PFSK-1 (cell line): ENCODE data around the gene SERINC4.

ENCODE experiments used
- FOXP2 ChIP-seq: optimal IDR thresholded peaks from 2 replicates; pipeline ENCODE3; 2011; ENCODE audit warnings: borderline replicate concordance, control low read depth, inconsistent platforms; ENCODE audit not compliant: insufficient read depth; ENCODE audit errors: extremely low read length, extremely low read depth
- POLR2AphosphoS5 ChIP-seq: IDR thresholded peaks from 2 replicates; pipeline ENCODE4 v1.6.1; 2012; ENCODE audit warnings: low read depth, mild to moderate bottlenecking, control low read depth, low read length, moderate library complexity
- SIN3A ChIP-seq: IDR thresholded peaks from 2 replicates; pipeline ENCODE4 v1.6.1; 2012; ENCODE audit warnings: mild to moderate bottlenecking, low read length, moderate library complexity, borderline replicate concordance; ENCODE audit not compliant: insufficient read depth
- TAF1 ChIP-seq: IDR thresholded peaks from 2 replicates; pipeline ENCODE4 v1.6.1; 2012; ENCODE audit warnings: low read length, control low read depth, borderline replicate concordance; ENCODE audit not compliant: insufficient read depth
- TF ChIP-seq, protein P1 (sequence below), 2 experiments: IDR thresholded peaks; 2 replicates each; pipeline versions ENCODE4 v1.6.1 to v1.8.0; 2011 to 2012; ENCODE audit warnings: low read depth in 2 of 2, low read length in 2 of 2, control low read depth in 1 of 2, inconsistent platforms in 1 of 2, mild to moderate bottlenecking in 1 of 2, moderate library complexity in 1 of 2; ENCODE audit not compliant: insufficient read depth in 1 of 2

Gene SERINC4

DNA sequence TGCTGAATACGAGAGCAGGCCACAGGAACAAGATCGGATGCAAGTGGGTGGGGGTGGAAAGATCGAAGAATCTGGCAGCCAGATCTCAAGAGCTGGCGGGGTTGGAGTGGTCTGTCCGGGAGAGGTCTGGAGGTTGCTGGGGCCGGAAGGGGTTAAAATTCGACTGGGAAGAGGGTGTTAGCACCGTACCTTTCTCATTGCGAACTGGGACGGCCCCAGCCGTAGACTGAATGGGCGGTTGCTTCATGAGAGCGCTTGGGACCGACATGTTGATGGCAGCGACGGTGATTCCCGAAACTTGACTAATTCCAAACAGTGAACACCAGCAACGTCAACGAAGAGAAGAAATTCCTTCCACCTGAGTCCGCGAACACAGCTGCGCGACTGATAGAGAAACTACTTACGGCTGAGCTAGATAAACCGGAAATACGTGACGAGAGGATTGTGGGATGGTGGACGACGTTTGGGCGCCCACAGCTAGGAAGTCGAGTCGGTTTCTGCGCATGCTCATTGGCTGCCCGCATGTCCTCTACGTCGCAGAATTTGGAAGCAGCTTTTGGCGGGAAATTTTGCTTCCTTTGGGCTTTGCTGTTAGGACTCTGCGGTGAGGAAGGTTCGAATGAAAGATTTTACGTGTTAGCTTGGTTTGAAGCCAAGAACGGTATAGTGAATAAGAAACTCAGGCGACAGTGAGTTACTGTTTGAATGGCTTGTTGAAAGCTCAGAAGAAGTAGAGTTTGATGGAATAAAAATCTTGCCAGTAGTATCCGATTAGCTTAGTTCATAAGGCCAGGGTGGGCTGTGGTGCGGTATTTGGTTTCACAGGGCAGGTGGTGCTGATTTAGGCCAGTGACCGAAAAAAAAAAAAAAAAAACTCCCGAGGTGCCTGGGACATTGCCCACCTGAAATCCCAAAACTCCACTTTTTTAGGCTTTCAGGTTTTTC lies 24.6 kb upstream of the SERINC4 start, which contains the start of gene MFAP1:
MFAP1 (minus strand) TSS at position 389 of the 945 bp plus-strand sequence; CDS start at position 268, 121 bp downstream.
- TF ChIP-seq, protein P1, sequence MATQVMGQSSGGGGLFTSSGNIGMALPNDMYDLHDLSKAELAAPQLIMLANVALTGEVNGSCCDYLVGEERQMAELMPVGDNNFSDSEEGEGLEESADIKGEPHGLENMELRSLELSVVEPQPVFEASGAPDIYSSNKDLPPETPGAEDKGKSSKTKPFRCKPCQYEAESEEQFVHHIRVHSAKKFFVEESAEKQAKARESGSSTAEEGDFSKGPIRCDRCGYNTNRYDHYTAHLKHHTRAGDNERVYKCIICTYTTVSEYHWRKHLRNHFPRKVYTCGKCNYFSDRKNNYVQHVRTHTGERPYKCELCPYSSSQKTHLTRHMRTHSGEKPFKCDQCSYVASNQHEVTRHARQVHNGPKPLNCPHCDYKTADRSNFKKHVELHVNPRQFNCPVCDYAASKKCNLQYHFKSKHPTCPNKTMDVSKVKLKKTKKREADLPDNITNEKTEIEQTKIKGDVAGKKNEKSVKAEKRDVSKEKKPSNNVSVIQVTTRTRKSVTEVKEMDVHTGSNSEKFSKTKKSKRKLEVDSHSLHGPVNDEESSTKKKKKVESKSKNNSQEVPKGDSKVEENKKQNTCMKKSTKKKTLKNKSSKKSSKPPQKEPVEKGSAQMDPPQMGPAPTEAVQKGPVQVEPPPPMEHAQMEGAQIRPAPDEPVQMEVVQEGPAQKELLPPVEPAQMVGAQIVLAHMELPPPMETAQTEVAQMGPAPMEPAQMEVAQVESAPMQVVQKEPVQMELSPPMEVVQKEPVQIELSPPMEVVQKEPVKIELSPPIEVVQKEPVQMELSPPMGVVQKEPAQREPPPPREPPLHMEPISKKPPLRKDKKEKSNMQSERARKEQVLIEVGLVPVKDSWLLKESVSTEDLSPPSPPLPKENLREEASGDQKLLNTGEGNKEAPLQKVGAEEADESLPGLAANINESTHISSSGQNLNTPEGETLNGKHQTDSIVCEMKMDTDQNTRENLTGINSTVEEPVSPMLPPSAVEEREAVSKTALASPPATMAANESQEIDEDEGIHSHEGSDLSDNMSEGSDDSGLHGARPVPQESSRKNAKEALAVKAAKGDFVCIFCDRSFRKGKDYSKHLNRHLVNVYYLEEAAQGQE (IDR thresholded peaks at IDR 0.05; ENCODE audit: insufficient read depth in 1 of 2, low read depth in 2 of 2, low read length in 2 of 2), result no peak; a peak in 1 of 4 replicates
- TF ChIP-seq FOXP2, result no peak
- peak; percentile 92; the same call in 1 of the 2 replicates for TF ChIP-seq TAF1
- TF ChIP-seq POLR2AphosphoS5, result peak; percentile 98
- peak; percentile 92; the same call in 1 of the 2 replicates for TF ChIP-seq SIN3A

DNA sequence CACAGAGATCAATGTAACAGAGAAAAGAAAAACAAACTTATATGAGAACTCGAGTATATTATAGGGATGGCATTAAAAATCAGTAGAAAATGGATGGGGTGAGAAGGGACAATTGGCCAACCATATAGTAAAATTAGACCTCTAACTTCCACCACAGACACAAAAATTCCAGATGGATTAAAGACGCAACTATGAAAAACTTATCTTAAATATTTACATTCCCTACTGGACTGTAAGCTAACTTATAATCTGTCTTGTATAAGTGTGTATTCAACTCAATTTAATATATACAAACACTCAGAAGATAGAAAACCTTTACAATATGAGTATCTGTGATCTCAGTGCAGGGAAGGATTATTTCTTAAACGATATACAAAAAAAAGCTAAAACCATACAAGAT lies 21.5 kb upstream of the SERINC4 start:
- TF ChIP-seq FOXP2 (no peak), TAF1 (no peak), POLR2AphosphoS5 (no peak), SIN3A (no peak)
- TF ChIP-seq, protein P1 (IDR thresholded peaks at IDR 0.05; ENCODE audit: insufficient read depth in 1 of 2, low read depth in 2 of 2, low read length in 2 of 2), result no peak

DNA sequence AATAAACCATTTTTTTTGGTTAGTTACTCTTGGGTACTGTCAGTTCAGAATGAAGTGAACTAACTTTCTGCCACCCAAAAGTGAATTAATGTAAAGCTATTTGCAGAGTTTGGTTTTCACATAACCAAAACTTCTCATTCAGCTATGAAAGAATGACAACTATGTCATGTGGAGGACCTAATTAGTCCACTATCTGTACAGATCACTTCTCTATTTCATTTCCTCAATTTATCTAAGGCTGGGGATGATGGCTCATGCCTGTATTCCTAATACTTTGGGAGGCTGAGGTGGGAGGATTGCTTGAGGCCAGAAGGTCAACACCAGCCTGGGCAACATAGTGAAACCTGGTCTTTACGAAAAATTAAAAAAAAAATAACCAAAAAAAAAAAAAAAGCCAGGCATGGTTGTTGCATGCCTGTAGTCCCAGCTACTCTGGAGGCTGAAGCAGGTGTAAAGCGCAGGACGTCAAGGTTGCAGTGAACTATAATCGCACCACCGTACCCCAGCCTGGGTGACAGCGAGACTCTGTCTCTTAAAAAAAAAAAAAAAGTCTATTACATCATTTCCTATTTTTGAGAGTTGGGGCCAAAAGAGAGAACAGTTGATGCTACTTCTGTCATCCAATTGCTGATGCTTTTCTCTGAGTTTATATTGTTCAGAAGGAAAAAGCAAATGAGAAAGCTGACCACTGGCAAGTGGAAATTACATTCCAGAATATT lies 9.1 kb upstream of the SERINC4 start:
- no peak for TF ChIP-seq SIN3A
- no peak for TF ChIP-seq POLR2AphosphoS5
- TF ChIP-seq, protein P1 (IDR thresholded peaks at IDR 0.05; ENCODE audit: insufficient read depth in 1 of 2, low read depth in 2 of 2, low read length in 2 of 2), result no peak
- no peak for TF ChIP-seq FOXP2
- TF ChIP-seq TAF1, result no peak

- no peak for TF ChIP-seq SIN3A
These were observed 8.5 kb upstream of the SERINC4 start for GRCh38 chr15:43808435-43808950.

- TF ChIP-seq POLR2AphosphoS5 (peak; percentile 89), TAF1 (peak; percentile 89), SIN3A (peak; percentile 71; the same call in 1 of the 2 replicates), FOXP2 (no peak)
- TF ChIP-seq, protein P1 (IDR thresholded peaks at IDR 0.05; ENCODE audit: insufficient read depth in 1 of 2, low read depth in 2 of 2, low read length in 2 of 2), result no peak; a peak in 1 of 4 replicates
These were observed 494 bp upstream of the SERINC4 start, which contains the start of gene HYPK for GRCh38 chr15:43800286-43801141. HYPK (plus strand) TSS chr15:43800599; CDS start chr15:43800623, 24 bp downstream.
